GM08714 (cell line): ENCODE data around the gene MSH2.
"Not testable (repeated sequence)": the region's sequence is repeated elsewhere in the genome, so short reads cannot be mapped to it uniquely, and the experiment has no call there.

Source experiments
- H3K4me3 ChIP-seq: fragments of 200-500 bp; sonication (Bioruptor generic); 2 replicates; pipeline ENCODE4 v1.5.1; 2014; ENCODE audit warnings: mild to moderate bottlenecking, low read length, inconsistent platforms
- ZNF274 ChIP-seq: IDR thresholded peaks from 2 replicates; pipeline ENCODE4 v1.6.1; 2012; ENCODE audit warnings: mild to moderate bottlenecking, low read depth, low read length

MSH2 gene

GRCh38 chr2:47485751-47486300 lies 82.9 kb downstream of the MSH2 start:
- TF ChIP-seq ZNF274: no peak
- no peak overlapping the region for H3K4me3 ChIP-seq

DNA sequence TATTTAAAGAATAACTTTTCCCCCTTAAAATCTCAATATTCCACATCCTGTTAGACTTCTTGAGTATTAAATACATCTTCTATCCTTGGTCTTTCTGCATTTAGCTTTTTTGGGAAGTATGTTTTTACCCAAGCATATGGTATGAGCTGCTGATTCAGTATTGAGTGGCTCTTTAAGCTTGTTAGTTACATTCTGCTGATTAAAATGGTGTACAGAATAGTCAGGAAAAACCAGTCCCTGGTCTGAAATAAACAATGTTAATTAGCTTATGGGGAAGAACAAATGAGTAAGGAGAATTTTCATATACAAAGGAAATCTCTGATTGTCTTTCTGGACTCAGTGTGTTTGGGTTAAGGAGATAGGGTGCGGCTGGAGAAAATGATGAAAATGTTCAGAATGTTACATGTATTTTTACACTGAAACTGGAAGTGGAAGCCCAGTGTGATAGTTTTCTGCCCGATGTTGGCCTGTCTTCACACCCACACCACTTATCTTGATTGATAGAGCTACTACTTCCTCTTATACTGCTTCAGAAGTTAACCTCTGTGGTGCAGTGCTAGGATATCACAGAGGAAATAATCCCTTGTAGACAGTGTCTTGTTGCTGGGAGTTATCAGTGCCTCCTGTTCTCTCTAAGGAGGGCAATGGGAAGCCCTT lies 84.0 kb downstream of the MSH2 start:
- TF ChIP-seq ZNF274: no peak
- H3K4me3 ChIP-seq: no peak overlapping the region

- no peak for TF ChIP-seq ZNF274
- H3K4me3 ChIP-seq: no peak overlapping the region
These were observed 84.5 kb downstream of the MSH2 start for GRCh38 chr2:47487498-47487875.

DNA sequence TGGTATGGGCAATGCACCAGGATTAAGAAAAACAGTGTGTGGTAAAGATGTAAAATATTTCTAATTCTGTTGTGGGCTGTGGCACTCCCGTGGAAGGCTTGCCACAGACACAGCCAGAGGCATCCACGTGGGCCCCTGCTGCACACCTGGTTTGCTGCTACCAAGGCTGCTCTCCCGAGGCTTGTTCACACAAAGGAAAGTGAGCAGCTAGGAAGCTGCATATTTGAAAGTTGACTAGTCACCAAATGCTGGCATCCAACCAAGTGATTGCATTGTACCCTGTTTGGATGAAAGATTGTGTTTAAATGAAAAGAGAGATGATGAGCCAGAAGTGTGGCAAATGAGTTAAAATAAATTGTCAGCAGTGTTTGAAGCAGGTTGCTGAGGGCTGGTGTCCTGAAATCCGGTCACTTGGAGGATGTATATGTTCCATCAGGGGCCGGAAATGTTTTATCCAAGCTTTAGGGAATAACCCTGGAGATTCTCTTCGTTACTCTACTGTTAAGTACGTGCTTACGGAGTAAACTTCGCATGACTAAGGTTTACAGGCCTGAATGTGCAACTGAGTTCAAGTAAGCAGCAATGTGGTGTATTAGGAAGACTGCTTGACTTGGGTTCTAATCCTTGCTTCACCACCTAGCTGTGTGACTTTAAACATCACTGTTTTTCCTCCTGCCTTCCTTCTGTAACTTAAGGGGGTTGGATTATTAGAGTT lies 86.1 kb downstream of the MSH2 start:
- TF ChIP-seq ZNF274: no peak
- H3K4me3 ChIP-seq: no peak overlapping the region

DNA sequence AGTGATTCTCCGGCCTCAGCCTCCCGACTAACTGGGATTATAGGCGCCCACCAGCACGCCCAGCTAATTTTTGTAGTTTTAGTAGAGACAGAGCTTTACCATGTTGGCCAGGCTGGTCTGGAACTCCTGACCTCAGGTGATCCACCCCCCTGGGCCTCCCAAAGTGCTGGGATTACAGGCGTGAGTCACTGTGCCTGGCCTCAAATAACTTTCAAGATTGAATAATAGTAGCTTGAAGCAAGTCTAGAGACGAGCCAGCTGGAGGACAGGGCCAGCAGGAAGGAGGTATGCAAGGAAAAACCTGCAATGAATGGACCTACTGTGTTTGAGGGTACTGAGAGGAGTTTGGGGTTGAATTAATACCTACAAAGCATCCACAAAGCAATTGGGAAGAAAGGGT lies 87.5 kb downstream of the MSH2 start:
- no peak overlapping the region for H3K4me3 ChIP-seq
- no peak for TF ChIP-seq ZNF274

GRCh38 chr2:47493317-47494035 lies 90.5 kb downstream of the MSH2 start:
- TF ChIP-seq ZNF274: no peak
- no peak overlapping the region for H3K4me3 ChIP-seq

DNA sequence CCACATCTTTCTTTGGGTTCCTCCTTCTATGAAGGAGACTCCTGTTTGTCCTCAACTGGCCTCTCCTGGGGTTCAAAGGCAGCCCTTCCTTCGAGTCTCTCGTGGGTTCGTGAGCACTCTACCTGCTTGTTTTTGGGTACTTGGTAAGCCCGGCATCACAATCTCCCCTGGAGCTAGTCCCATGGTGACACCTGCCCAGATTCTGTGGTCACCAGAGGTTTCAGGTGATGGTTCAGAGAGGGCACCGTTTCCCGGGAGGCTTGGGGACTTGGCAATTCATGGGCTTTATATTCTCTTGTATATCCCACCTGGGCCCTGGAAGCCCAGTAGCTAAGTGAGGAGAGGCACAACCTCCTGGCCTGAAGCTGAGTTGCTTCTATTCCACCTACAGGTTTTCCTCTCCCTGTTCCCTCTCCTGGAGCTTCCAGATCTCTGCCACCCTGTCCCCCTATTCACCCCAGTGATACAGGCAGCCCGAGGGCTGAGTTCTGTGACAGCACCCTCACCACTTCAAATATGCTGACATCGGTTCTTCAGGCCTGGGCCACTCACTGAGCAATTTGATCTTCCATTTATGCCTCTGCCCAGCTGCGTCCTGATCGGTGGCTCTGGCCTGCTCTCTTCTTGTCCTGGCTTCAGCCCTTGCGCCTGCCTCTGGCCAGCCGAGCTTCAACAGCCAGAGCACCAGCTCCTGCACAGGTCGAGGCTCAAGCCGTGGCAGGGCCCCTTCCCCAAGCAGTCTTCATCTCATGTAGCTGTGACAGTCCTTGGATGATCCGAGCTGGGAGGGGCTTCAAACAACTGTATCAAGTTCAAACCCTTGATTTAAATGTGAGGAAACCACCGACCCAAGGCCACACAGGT lies 91.5 kb downstream of the MSH2 start:
- TF ChIP-seq ZNF274: no peak
- H3K4me3 ChIP-seq: no peak overlapping the region

- no peak for TF ChIP-seq ZNF274
- no peak overlapping the region for H3K4me3 ChIP-seq
These were observed 95.0 kb downstream of the MSH2 start for GRCh38 chr2:47497843-47498460.

DNA sequence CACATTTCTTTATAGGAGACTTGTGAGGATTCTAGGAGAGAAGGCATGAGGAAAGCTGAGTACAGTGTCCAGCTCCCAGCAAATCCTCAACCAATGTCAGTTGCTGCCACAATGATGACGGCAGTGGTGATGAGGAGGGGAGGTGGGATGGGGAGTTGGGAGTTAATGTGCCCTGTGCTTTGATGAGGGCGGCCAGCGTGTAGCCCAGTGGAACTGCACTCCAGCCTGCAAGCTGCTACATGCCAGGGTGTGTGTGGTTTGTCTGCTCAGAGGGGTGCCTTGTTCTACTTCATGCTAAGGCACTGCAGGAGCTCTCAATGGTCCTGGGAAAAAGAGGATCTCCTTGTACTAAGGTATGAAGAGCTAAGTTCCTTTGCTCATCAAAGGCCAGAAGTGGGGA lies 96.1 kb downstream of the MSH2 start:
- no peak overlapping the region for H3K4me3 ChIP-seq
- no peak for TF ChIP-seq ZNF274

- TF ChIP-seq ZNF274: no peak
These were observed 96.8 kb downstream of the MSH2 start for GRCh38 chr2:47499621-47500309.

GRCh38 chr2:47501374-47502200 lies 98.6 kb downstream of the MSH2 start:
- H3K4me3 ChIP-seq: no peak overlapping the region
- no peak for TF ChIP-seq ZNF274

More at GRCh38 chr2:47499621-47500309, 96.8 kb downstream of the MSH2 start:
- H3K4me3 ChIP-seq: no peak overlapping the region

- not testable (repeated sequence) for H3K4me3 ChIP-seq
These were observed 99.5 kb downstream of the MSH2 start for GRCh38 chr2:47502498-47502897.
